Small intestine (tissue), 7 donors: ENCODE results near the gene DGCR2. TPM values are rescaled to one million over a fixed set of nuclear protein-coding genes. Genes with fewer than 3 reads are reported as not detected.
"Not testable (repeated sequence)": the region's sequence is repeated elsewhere in the genome, so short reads cannot be mapped to it uniquely, and the experiment has no call there.

Experiments
- DNase-seq, 2 donors: peaks; one replicate each; pipeline versions ENCODE4 v3.0.0 to v3.0.0-alpha.2; 2013
- FAIRE-seq: peaks from 2 replicates; lab custom pipeline; 2012; peaks lifted over from hg19 to GRCh38; lab: Jason Lieb, UNC
- H3K27ac ChIP-seq, 3 donors: one replicate each; pipeline ENCODE4 v1.5.1; 2013; ENCODE audit warnings: low read length in 2 of 3, mild to moderate bottlenecking in 2 of 3, control low read depth in 1 of 3, inconsistent platforms in 1 of 3, low read depth in 1 of 3, moderate library complexity in 1 of 3
- H3K27me3 ChIP-seq, 3 donors: one replicate each; pipeline ENCODE4 v1.6.1; 2013; ENCODE audit warnings: low read length in 3 of 3, inconsistent platforms in 1 of 3; ENCODE audit not compliant: control insufficient read depth in 3 of 3, insufficient read depth in 3 of 3
- H3K36me3 ChIP-seq, 3 donors: one replicate each; pipeline ENCODE4 v1.6.1; 2013; ENCODE audit warnings: low read length in 3 of 3, inconsistent platforms in 1 of 3, low read depth in 1 of 3, mild to moderate bottlenecking in 1 of 3, moderate library complexity in 1 of 3; ENCODE audit not compliant: control insufficient read depth in 3 of 3, insufficient read depth in 2 of 3
- H3K4me1 ChIP-seq, 3 donors: one replicate each; pipeline ENCODE4 v1.6.1; 2013; ENCODE audit warnings: low read length in 2 of 3, inconsistent platforms in 1 of 3, low read depth in 1 of 3, mild to moderate bottlenecking in 1 of 3, moderate library complexity in 1 of 3; ENCODE audit not compliant: control insufficient read depth in 3 of 3, insufficient read depth in 2 of 3
- H3K4me3 ChIP-seq, 3 donors: one replicate each; pipeline ENCODE4 v1.5.1; 2013; ENCODE audit warnings: low read length in 3 of 3, control low read depth in 1 of 3, inconsistent platforms in 1 of 3, low read depth in 1 of 3, mild to moderate bottlenecking in 1 of 3, moderate library complexity in 1 of 3
- H3K9me3 ChIP-seq, 2 donors: one replicate each; pipeline ENCODE4 v1.6.1; 2013; ENCODE audit warnings: low read depth in 1 of 2, low read length in 1 of 2; ENCODE audit not compliant: control insufficient read depth in 2 of 2, insufficient read depth in 1 of 2
- WGBS, 3 donors: extraction: QIAGEN DNeasy Blood & Tissue Kit; methylation state at CpG; one replicate each; pipeline ENCODE4 v1.1.7; 2013; 5-methylcytosine and 5-hydroxymethylcytosine counted together
- polyA plus RNA-seq, 4 donors: library from polyadenylated mRNA; stranded (reverse) in 3 of 4; unstranded in 1 of 4; fragments of 200-250 nt in 3 of 4; fragments of 120-200 nt in 1 of 4; gene quantifications; one replicate each; pipeline versions ENCODE4 v1.2.1 to v1.2.3, GENCODE V29; 2013
- donor health status: healthy with polysubstance abuse.
- donor health status: control.
- donor health status: control.
- donor health status: Bipolar disorder and iron deficiency.
- donor health status: healthy.

Gene DGCR2
- polyA plus RNA-seq, 4 donors = 14.8 to 61.6 (median 34.0) TPM

DNA sequence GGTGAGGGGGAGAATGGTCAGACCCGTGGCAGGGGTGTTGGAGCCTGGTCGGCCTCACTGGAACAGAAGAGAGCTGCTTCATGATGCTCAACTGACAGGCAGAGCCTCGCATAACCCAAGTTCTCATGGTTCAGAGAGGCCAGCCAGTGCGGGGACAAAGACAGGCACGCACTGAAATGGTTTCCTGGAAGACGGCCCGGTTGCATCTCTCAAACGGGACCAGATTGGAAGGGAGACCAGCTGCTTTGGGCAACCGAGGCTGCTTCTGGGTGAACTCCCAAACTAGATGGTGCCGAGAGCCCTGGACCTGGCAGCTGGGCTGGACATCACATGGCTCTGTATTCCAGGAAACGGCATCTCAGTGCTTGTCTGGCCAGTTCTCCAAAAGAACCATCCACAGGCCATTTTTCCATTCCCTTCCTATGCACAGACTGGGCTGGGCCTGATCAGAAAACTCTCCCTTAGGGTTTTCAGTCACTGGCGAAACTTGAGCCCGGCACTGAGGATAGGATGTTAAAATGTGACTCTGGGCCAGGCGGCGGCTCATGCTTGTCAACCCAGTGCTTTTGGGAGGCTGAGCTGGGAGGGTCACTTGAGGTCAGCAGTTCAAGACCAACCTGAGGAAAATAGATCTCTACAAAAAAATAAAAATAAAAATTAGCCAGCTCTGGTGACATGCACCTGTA, 106.0 kb downstream of the DGCR2 start:
- no peaks in the 10 kb centered on the region for H3K9me3 ChIP-seq
- H3K36me3 ChIP-seq = no peaks in the 10 kb centered on the region
- no peak overlapping the region for H3K27ac ChIP-seq
- no peak overlapping the region for H3K4me3 ChIP-seq
- no peaks in the 10 kb centered on the region for H3K4me1 ChIP-seq
- peaks cover 0 to 11% (median 2%) of the 10 kb centered on the region in 3 donors for H3K27me3 ChIP-seq
- FAIRE-seq = no peak
- 81 to 85% (median 84%) methylated on average over 15 of the region's 15 CpGs for WGBS, 3 donors
- DNase-seq = no peak

DNA sequence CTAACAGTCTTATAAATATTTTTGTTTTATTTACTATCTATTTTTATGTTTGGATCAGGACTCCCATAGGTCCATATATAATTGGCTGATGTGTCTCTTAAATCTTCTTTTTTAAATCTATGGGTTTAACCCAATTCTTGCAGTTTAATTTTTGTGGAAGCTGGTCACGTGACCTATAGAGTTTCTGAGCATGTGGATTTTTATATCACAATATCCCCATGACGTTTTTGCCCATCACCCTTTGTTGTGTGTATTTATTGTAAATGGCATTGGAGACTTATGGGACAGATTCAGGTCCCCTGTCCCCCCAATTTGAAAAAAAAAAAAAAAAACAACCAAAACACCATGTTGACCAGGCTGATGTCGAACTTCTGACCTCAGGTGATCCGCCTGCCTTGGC, 107.3 kb downstream of the DGCR2 start:
- Histone ChIP-seq H3K9me3 (no peaks in the 10 kb centered on the region), H3K27me3 (peaks cover 0 to 11% (median 2%) of the 10 kb centered on the region in 3 donors), H3K4me3 (no peak overlapping the region), H3K4me1 (no peaks in the 10 kb centered on the region), H3K36me3 (no peaks in the 10 kb centered on the region), H3K27ac (no peak overlapping the region)
- DNase-seq = no peak
- 51 to 77% (median 66%) methylated on average over 4 of the region's 4 CpGs for WGBS, 3 donors
- FAIRE-seq = no peak

DNA sequence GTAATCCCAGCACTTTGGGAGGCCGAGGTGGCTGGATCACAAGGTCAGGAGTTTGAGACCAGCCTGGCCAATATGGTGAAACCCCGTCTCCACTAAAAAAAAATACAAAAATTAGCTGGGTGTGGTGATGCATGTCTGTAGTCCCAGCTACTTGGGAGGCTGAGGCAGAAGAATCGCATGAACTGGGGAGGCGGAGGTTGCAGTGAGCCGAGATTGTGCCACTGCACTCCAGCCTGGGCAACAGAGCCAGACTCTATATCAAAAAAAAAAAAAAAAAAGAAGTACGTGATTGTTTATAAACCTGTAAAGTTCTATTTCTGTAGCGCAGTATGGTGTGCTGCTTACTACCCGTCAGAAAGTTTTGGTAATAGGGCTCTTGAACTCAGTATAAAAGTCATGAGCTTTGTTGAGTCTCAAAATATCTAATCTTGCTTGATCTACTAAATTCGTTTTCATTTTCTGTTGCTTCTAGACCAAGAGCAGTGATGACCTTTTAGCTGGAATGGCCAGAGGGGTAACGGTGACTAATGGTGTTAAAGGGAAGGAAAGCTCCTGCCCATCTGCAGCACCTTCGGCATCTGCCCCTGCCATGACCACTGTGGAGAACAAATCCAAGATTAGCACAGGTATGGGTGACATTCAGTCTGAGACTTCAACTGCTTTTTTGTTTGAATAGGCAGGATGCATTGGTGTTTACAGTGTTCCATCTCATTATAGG, 108.2 kb downstream of the DGCR2 start:
- not testable (repeated sequence) for DNase-seq

DNA sequence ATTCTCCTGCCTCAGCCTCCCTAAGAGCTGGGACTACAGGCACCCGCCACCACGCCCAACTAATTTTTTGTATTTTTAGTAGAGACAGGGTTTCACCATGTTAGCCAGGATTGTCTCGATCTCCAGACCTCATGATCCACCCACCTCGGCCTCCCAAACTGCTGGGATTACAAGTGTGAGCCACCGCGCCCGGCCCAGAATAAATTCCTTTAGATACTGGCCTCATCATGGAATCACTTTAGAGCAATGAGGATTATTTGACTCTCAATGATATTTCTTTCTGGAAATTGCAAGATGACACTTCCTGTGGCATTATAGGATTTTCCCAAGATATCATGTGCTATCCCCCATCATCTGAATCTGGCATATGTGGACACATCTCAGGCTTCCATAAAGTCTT, 108.8 kb downstream of the DGCR2 start:
- not testable (repeated sequence) for H3K4me1 ChIP-seq, DNase-seq, H3K36me3 ChIP-seq, H3K27ac ChIP-seq, H3K27me3 ChIP-seq, FAIRE-seq, H3K4me3 ChIP-seq, H3K9me3 ChIP-seq
- WGBS, 3 donors = 91 to 95% (median 91%) methylated on average over 7 of the region's 7 CpGs

More for the DNA sequence above, 108.2 kb downstream of the DGCR2 start:
- not testable (repeated sequence) for H3K36me3 ChIP-seq, H3K27me3 ChIP-seq, H3K4me1 ChIP-seq, FAIRE-seq, H3K4me3 ChIP-seq, H3K27ac ChIP-seq, H3K9me3 ChIP-seq
- WGBS, 3 donors = 81 to 84% (median 82%) methylated on average over 11 of the region's 11 CpGs

DNA sequence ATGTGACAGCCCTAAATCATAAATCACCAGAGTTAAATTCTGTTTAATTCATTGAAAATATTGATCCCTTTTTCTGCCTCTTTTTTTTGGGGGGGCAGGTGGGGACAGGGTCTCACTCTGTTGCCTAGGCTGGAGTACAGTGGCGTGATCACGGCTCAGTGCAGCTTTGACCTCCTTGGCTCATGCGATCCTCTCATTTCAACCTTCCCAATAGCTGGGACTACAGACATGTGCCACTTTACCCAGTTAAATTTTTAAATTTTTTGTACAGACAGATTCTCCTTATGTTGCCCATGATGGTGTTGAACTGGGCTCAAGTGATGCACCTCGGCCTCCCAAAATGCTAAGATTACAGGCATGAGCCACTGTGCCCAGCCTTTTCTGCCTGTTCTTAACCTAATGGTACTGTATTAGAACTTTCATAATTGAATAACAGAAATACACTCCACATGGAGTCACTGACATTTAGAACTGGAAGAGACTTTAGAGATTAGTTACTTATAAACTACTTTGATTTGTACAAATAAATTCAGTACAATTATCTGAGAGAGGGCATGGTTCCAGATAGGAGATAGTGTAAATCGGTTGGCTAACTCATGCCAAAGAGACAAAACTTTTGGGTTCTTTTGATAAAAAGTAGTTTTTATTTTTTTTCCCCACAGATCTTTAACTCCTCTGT, 109.8 kb downstream of the DGCR2 start:
- DNase-seq (no peak), FAIRE-seq (no peak)
- H3K4me1 ChIP-seq = no peaks in the 10 kb centered on the region
- H3K36me3 ChIP-seq = no peaks in the 10 kb centered on the region
- no peak overlapping the region for H3K27ac ChIP-seq
- H3K4me3 ChIP-seq = no peak overlapping the region
- 69 to 80% (median 77%) methylated on average over 5 of the region's 5 CpGs for WGBS, 3 donors
- no peaks in the 10 kb centered on the region for H3K27me3 ChIP-seq
- H3K9me3 ChIP-seq = no peaks in the 10 kb centered on the region

DNA sequence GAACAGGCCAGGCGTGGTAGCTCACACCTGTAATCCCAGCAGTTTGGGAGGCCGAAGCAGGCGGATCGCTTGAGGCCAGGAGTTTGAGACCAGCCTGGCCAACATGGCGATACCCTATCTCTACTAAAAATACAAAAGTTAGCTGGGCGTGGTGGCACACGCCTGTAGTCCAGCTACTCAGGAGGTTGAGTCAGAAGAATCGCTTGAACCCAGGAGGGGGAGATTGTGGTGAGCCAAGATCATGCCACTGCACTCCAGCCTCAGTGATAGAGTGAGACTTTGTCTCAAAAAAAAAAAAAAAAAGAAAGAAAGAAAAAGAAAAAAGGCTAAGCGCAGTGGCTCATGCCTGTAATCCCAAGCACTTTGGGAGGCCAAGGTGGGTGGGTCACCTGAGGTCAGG, 110.6 kb downstream of the DGCR2 start:
- H3K4me3 ChIP-seq, H3K36me3 ChIP-seq, FAIRE-seq, H3K27ac ChIP-seq, DNase-seq, H3K27me3 ChIP-seq, H3K9me3 ChIP-seq, H3K4me1 ChIP-seq: not testable (repeated sequence)
- 86 to 92% (median 90%) methylated on average over 9 of the region's 9 CpGs for WGBS, 3 donors

DNA sequence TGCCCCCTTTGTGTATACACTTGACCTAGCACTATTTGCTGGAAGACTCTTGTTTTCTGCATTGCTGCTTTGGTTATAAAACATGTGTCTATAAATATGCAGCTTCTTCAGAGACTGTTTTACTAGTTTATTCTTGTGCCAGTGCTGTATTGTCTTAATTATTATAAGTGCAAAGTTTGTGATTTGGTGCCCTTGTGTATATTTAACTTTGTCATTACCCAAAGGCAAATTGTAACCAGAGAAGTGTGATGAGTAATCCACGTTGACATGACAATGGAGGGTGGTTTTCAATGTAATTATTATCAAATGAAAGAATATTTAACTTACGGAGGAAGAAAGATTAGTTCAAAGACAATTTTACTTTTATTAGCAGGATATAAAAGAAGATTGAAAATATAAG, 111.1 kb downstream of the DGCR2 start:
- Histone ChIP-seq H3K4me3 (no peak overlapping the region), H3K27me3 (no peaks in the 10 kb centered on the region), H3K27ac (no peak overlapping the region), H3K9me3 (no peaks in the 10 kb centered on the region), H3K4me1 (no peaks in the 10 kb centered on the region), H3K36me3 (no peaks in the 10 kb centered on the region)
- no peak for DNase-seq
- WGBS, 3 donors = 21 to 47% (median 38%) methylated on average over 2 of the region's 2 CpGs
- no peak for FAIRE-seq

DNA sequence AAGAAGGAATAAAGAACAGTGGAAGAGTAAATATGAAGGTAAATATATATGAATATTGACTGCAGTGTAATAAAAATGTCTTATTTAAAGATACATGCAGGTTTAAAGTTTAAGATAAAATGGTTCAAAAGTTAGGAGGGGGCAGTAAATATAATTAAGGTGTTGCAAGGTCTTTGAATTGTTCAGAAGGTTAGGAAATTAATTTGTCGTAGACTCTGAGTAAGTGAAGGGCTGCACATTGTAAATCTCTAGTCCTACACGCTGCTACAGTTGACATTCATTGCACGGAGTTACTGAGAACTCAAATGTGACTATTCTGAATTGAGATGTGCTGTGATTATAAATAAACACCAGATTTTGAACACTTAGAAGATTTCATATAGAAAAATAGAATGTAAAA, 116.3 kb downstream of the DGCR2 start:
- no peaks in the 10 kb centered on the region for H3K36me3 ChIP-seq
- H3K9me3 ChIP-seq = no peaks in the 10 kb centered on the region
- H3K4me3 ChIP-seq = no peak overlapping the region
- FAIRE-seq = no peak
- no peak overlapping the region for H3K27ac ChIP-seq
- H3K27me3 ChIP-seq = peaks cover 0 to 9% (median 2%) of the 10 kb centered on the region in 3 donors
- DNase-seq = no peak
- H3K4me1 ChIP-seq = no peaks in the 10 kb centered on the region
- 47 to 74% (median 55%) methylated on average over 3 of the region's 3 CpGs for WGBS, 3 donors
